Activated CD4-positive, alpha-beta memory T cell treated with anti-CD3 and anti-CD28 coated beads, Interleukin-2, amount 10 ng/mL, durations not matched to agents 7 days and 5 days (primary cell): ENCODE measurements around the gene TPR. TPM values are rescaled to one million over a fixed set of nuclear protein-coding genes. Genes with fewer than 3 reads are reported as not detected.
A peak's percentile ranks its signal among the peaks of the same experiment; 100 is the strongest.

Source experiments
- CTCF ChIA-PET: fragments of 350-600 bp; sonication (Branson Sonifier 250); formaldehyde crosslinking; loops from one replicate; lab custom pipeline; 2021; ENCODE audit warnings: antibody characterized with exemption, inconsistent platforms; lab: Charles Lee
- POLR2A ChIA-PET: fragments of 350-600 bp; sonication (Branson Sonifier 250); formaldehyde crosslinking; loops from one replicate; lab custom pipeline; 2021; ENCODE audit warnings: antibody characterized with exemption; lab: Charles Lee
- DNase-seq: peaks from one replicate; pipeline ENCODE4 v3.0.0-alpha.2; 2020
- H3K27ac Mint-ChIP-seq: one replicate; pipeline ENCODE4 v1.8.0; 2021; ENCODE audit warnings: mild to moderate bottlenecking, mixed read lengths
- H3K27me3 Mint-ChIP-seq: one replicate; pipeline ENCODE4 v1.8.0; 2021; ENCODE audit warnings: mixed read lengths
- H3K36me3 Mint-ChIP-seq: one replicate; pipeline ENCODE4 v1.8.0; 2021; ENCODE audit warnings: low read depth, mixed read lengths
- H3K4me1 Mint-ChIP-seq: one replicate; pipeline ENCODE4 v1.8.0; 2021; ENCODE audit warnings: mixed read lengths
- H3K4me3 Mint-ChIP-seq: one replicate; pipeline ENCODE4 v1.8.0; 2021; ENCODE audit warnings: mild to moderate bottlenecking, mixed read lengths
- H3K9me3 Mint-ChIP-seq: one replicate; pipeline ENCODE4 v1.8.0; 2021; ENCODE audit warnings: mixed read lengths
- total RNA-seq, 2 experiments: library from RNA; stranded (reverse); gene quantifications; one replicate each; pipeline ENCODE4 v1.2.3, GENCODE V29; 2021

The TPR gene
- total RNA-seq, 2 experiments from 2014 or later = 117 to 122 TPM

GRCh38 chr1:186325239-186325638 is 49.8 kb downstream of the TPR start:
- Mint-ChIP-seq H3K4me3 (no peak overlapping the region), H3K9me3 (no peaks in the 10 kb centered on the region), H3K4me1 (peaks cover 13% of the 10 kb centered on the region), H3K27ac (no peak overlapping the region), H3K27me3 (no peaks in the 10 kb centered on the region), H3K36me3 (peaks cover 61% of the 10 kb centered on the region)
- ChIA-PET CTCF (interaction anchor here (0.8 to 2.6 kb wide), 9 partner anchors 9 to 71 kb away, joined by 3 to 8 read pairs (median 5); partner anchors contain the start of genes ODR4 and TPR), POLR2A (interaction anchor here (0.6 to 1.4 kb wide), 2 partner anchors 10 to 28 kb away, joined by 3 read pairs; no protein-coding TSS in a partner anchor)
- no peak for DNase-seq

GRCh38 chr1:186323865-186324264 is 51.2 kb downstream of the TPR start:
- no peaks in the 10 kb centered on the region for H3K9me3 Mint-ChIP-seq
- DNase-seq = no peak
- peaks cover 65% of the 10 kb centered on the region for H3K36me3 Mint-ChIP-seq
- H3K27ac Mint-ChIP-seq = no peak overlapping the region
- H3K4me3 Mint-ChIP-seq = no peak overlapping the region
- H3K4me1 Mint-ChIP-seq = peaks cover 13% of the 10 kb centered on the region
- POLR2A ChIA-PET = no interaction called here
- CTCF ChIA-PET = interaction anchor here (1.4 to 1.8 kb wide), 2 partner anchors 29 to 40 kb away, joined by 3 to 6 read pairs; no protein-coding TSS in a partner anchor
- H3K27me3 Mint-ChIP-seq = no peaks in the 10 kb centered on the region

- POLR2A ChIA-PET = no interaction called here
- peaks cover 2% of the 10 kb centered on the region for H3K4me1 Mint-ChIP-seq
- H3K27me3 Mint-ChIP-seq = no peaks in the 10 kb centered on the region
- no peaks in the 10 kb centered on the region for H3K9me3 Mint-ChIP-seq
- no peak overlapping the region for H3K4me3 Mint-ChIP-seq
- no peak for DNase-seq
- H3K27ac Mint-ChIP-seq = no peak overlapping the region
- peaks cover 55% of the 10 kb centered on the region for H3K36me3 Mint-ChIP-seq
- CTCF ChIA-PET = interaction anchor here (1.7 kb wide), 1 partner anchor 10 kb away, joined by 5 read pairs; no protein-coding TSS in a partner anchor
Measured at GRCh38 chr1:186315570-186315969, 59.5 kb downstream of the TPR start.

GRCh38 chr1:186311375-186312051 is 63.5 kb downstream of the TPR start:
- ChIA-PET CTCF (no interaction called here), POLR2A (no interaction called here)
- Mint-ChIP-seq H3K36me3 (peaks cover 33% of the 10 kb centered on the region), H3K27ac (no peak overlapping the region), H3K4me1 (peaks cover 5% of the 10 kb centered on the region), H3K9me3 (no peaks in the 10 kb centered on the region), H3K27me3 (no peaks in the 10 kb centered on the region), H3K4me3 (no peak overlapping the region)
- DNase-seq = no peak

- no peak overlapping the region for H3K27ac Mint-ChIP-seq
- POLR2A ChIA-PET = no interaction called here
- no peak overlapping the region for H3K4me3 Mint-ChIP-seq
- peaks cover 23% of the 10 kb centered on the region for H3K36me3 Mint-ChIP-seq
- CTCF ChIA-PET = no interaction called here
- no peaks in the 10 kb centered on the region for H3K9me3 Mint-ChIP-seq
- no peaks in the 10 kb centered on the region for H3K27me3 Mint-ChIP-seq
- H3K4me1 Mint-ChIP-seq = peaks cover 16% of the 10 kb centered on the region
- no peak for DNase-seq
Measured at GRCh38 chr1:186310307-186310706, 64.7 kb downstream of the TPR start.

GRCh38 chr1:186308264-186309060 is 66.6 kb downstream of the TPR start:
- DNase-seq = no peak
- H3K4me1 Mint-ChIP-seq = peaks cover 27% of the 10 kb centered on the region
- H3K27ac Mint-ChIP-seq = no peak overlapping the region
- ChIA-PET CTCF (interaction anchor here (0.6 to 1.6 kb wide), 5 partner anchors 17 to 67 kb away, joined by 3 to 6 read pairs (median 3); partner anchors contain the start of genes ODR4 and TPR), POLR2A (interaction anchor here (1.0 to 1.5 kb wide), 5 partner anchors 9 to 67 kb away, joined by 3 to 4 read pairs (median 4); partner anchors contain the start of gene TPR)
- no peak overlapping the region for H3K4me3 Mint-ChIP-seq
- H3K36me3 Mint-ChIP-seq = peaks cover 12% of the 10 kb centered on the region
- H3K27me3 Mint-ChIP-seq = no peaks in the 10 kb centered on the region
- H3K9me3 Mint-ChIP-seq = no peaks in the 10 kb centered on the region

GRCh38 chr1:186307445-186307844 is 67.6 kb downstream of the TPR start:
- Mint-ChIP-seq H3K4me3 (no peak overlapping the region), H3K36me3 (peaks cover 7% of the 10 kb centered on the region), H3K27ac (no peak overlapping the region), H3K27me3 (no peaks in the 10 kb centered on the region), H3K9me3 (no peaks in the 10 kb centered on the region), H3K4me1 (peaks cover 29% of the 10 kb centered on the region)
- ChIA-PET CTCF (interaction anchor here (1.6 kb wide), 1 partner anchor 18 kb away, joined by 5 read pairs; no protein-coding TSS in a partner anchor), POLR2A (interaction anchor here (1.0 kb wide), 1 partner anchor 33 kb away, joined by 3 read pairs; no protein-coding TSS in a partner anchor)
- no peak for DNase-seq

- H3K9me3 Mint-ChIP-seq = no peaks in the 10 kb centered on the region
- no peaks in the 10 kb centered on the region for H3K27me3 Mint-ChIP-seq
- DNase-seq = no peak
- peak overlapping the region; percentile 73 for H3K27ac Mint-ChIP-seq
- H3K4me1 Mint-ChIP-seq = peaks cover 33% of the 10 kb centered on the region
- no peak overlapping the region for H3K4me3 Mint-ChIP-seq
- ChIA-PET CTCF (interaction anchor here (1.1 kb wide), 1 partner anchor 16 kb away, joined by 3 read pairs; no protein-coding TSS in a partner anchor), POLR2A (interaction anchor here (1.3 kb wide), 1 partner anchor 14 kb away, joined by 4 read pairs; no protein-coding TSS in a partner anchor)
- H3K36me3 Mint-ChIP-seq = peaks cover 7% of the 10 kb centered on the region
Measured at GRCh38 chr1:186306533-186306932, 68.5 kb downstream of the TPR start.

GRCh38 chr1:186304982-186305949 is 69.8 kb downstream of the TPR start:
- no peak for DNase-seq
- Mint-ChIP-seq H3K4me3 (no peak overlapping the region), H3K9me3 (no peaks in the 10 kb centered on the region), H3K36me3 (peaks cover 4% of the 10 kb centered on the region), H3K4me1 (peaks cover 34% of the 10 kb centered on the region), H3K27ac (no peak overlapping the region), H3K27me3 (no peaks in the 10 kb centered on the region)
- CTCF ChIA-PET = interaction anchor here (1.1 kb wide), 2 partner anchors 27 to 31 kb away, joined by 3 read pairs; no protein-coding TSS in a partner anchor
- POLR2A ChIA-PET = interaction anchor here (0.6 to 1.6 kb wide), 3 partner anchors 12 to 314 kb away, joined by 3 to 4 read pairs (median 3); no protein-coding TSS in a partner anchor

GRCh38 chr1:186303911-186304310 is 71.1 kb downstream of the TPR start:
- no peaks in the 10 kb centered on the region for H3K36me3 Mint-ChIP-seq
- peak overlapping the region; percentile 83 for H3K27ac Mint-ChIP-seq
- H3K27me3 Mint-ChIP-seq = no peaks in the 10 kb centered on the region
- ChIA-PET CTCF (interaction anchor here (0.9 to 1.0 kb wide), 3 partner anchors 14 to 71 kb away, joined by 4 to 7 read pairs (median 5); partner anchors contain the start of gene TPR), POLR2A (interaction anchor here (1.0 to 1.6 kb wide), 2 partner anchors 10 to 13 kb away, joined by 3 to 4 read pairs; no protein-coding TSS in a partner anchor)
- H3K9me3 Mint-ChIP-seq = no peaks in the 10 kb centered on the region
- H3K4me1 Mint-ChIP-seq = peaks cover 30% of the 10 kb centered on the region
- no peak overlapping the region for H3K4me3 Mint-ChIP-seq
- DNase-seq = no peak

- peaks cover 30% of the 10 kb centered on the region for H3K4me1 Mint-ChIP-seq
Measured at GRCh38 chr1:186302381-186302920, 72.6 kb downstream of the TPR start.

More at GRCh38 chr1:186302381-186302920, 72.6 kb downstream of the TPR start:
- ChIA-PET CTCF (interaction anchor here (0.6 to 1.8 kb wide), 4 partner anchors 10 to 874 kb away, joined by 3 to 4 read pairs (median 3); partner anchors contain the start of gene TPR), POLR2A (no interaction called here)
- Mint-ChIP-seq H3K36me3 (no peaks in the 10 kb centered on the region), H3K9me3 (no peaks in the 10 kb centered on the region), H3K27ac (peak overlapping the region; percentile 25), H3K27me3 (no peaks in the 10 kb centered on the region), H3K4me3 (no peak overlapping the region)
- DNase-seq = no peak
